NCI-H524 treated with DMSO at 0.1 percent for 48 hours (cell line): Measurements from ENCODE around the gene MYMK.
"Not testable (repeated sequence)": the region's sequence is repeated elsewhere in the genome, so short reads cannot be mapped to it uniquely, and the experiment has no call there.

Experiments
- DNase-seq: peaks from one replicate; lab custom pipeline; 2025; lab: John Stamatoyannopoulos, UW

The MYMK gene, protein sequence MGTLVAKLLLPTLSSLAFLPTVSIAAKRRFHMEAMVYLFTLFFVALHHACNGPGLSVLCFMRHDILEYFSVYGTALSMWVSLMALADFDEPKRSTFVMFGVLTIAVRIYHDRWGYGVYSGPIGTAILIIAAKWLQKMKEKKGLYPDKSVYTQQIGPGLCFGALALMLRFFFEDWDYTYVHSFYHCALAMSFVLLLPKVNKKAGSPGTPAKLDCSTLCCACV

GRCh38 chr9:133524679-133525228, at the start of gene MYMK:
MYMK (minus strand) TSS chr9:133524959; CDS start chr9:133524844, 115 bp downstream.
- DNase-seq: no peak

DNA sequence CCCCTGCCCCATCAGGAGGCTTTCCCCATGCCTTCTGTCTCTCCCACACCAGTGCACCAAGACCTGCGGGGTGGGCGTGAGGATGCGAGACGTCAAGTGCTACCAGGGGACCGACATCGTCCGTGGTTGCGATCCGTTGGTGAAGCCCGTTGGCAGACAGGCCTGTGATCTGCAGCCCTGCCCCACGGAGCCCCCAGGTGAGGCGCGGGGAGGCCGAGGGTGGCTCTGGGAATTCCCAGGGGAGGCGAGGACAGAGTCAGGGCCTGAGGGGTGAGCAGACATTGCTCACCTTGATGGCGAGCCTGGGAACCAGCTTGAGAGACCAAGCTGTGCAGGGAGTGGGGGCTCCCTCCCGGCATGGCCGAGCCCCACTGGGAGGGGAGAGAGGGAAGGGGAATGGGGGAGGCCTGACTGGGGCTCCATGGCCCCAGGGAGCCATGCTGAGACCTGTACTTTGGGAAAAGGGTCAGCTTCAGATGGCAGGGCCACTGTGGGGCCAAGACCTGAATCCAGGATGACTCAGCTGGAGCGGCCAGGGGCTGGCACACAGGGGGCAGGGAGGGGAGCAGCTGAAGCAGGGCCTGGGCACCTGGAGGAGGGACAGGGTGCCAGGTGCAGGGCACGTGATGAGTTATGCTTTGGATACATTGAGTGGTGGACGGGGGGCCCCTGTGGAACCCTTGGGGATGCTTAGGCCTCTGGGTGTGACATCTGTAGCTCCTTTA, 49.2 kb upstream of the MYMK start:
- no peak for DNase-seq

DNA sequence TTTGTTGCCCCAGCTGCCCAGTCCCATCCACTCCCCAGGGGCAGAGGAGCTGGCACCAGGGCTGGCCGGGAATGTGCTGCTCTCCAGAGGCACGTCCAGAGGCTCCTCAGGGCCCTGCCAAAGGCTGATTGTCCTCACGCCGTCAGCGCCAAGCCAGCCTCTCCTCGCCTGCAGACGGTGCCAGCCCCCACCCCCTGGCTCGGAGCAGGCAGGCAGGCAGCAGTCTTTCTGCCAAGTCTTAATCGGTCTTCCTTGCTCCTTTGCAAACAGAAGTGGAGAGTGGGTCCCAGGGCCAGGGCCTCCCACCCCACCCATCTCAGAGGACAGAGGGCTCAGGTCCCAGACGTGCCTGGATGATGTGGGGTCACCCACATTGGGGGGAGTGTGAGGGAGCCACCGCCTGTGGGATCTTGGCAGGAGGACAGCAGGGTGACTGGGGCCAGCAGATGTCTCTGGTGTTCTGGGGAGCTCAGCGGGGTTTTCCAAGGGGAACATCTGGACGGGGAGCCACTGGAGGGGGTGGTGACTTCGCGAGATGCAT, 48.1 kb upstream of the MYMK start:
- no peak for DNase-seq

GRCh38 chr9:133571896-133572595, 47.3 kb upstream of the MYMK start:
- no peak for DNase-seq

DNA sequence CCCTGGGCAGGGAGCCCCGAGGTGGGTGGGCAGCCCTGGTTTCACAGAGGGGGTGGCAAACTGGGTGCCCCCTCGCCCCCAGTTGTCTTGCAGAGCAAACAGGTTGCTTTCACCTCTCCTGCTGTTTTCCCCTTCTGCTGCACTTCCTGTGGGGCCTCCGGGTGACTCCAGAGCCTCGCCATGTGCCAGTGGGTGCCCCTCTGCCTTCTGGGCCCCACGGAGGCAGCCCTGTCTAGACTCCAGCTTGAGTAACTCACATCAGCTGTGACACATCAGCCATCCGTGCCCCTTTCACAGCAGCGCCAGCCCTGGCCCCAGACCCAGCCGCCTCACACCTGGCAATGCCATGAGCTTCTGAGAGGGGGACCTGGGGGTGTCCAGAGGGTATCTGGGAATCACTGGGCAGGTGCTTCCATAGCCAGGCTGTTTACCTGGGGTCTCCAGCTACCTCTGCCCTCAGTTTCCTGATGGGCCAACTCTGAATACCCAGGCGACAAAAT, 46.7 kb upstream of the MYMK start:
- DNase-seq: no peak

GRCh38 chr9:133570691-133571080, 45.9 kb upstream of the MYMK start:
- no peak for DNase-seq

- DNase-seq: peak; percentile 43
Measured at GRCh38 chr9:133569891-133570690, 45.3 kb upstream of the MYMK start.

DNA sequence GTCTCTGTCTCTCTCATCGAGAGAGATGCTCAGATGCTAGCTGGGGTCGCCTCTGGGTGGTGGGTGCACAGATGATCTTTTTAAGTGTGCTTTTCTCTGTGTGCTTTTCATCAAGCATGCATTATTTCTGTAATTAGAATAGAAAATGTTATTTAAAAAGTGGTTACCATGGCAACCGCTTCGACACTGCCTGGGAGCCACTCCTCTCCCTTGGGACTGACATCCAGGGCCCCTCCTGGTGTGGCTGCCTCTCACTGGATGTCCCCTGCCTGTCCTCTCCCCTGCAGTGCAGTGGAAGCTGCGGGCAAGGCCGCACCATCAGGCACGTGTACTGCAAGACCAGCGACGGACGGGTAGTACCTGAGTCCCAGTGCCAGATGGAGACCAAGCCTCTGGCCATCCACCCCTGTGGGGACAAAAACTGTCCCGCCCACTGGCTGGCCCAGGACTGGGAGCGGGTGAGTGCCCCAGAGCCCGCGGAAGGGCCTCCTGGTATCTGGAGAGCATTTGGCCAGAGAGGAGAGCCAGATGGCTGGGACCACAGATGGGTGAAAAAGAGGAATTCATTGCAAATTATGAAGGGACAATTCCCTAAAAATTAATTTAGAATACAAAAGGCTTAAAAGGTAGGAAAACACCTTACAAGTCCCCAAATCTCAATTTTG, 44.5 kb upstream of the MYMK start:
- no peak for DNase-seq

- DNase-seq: no peak
Measured at GRCh38 chr9:133568186-133568585, 43.4 kb upstream of the MYMK start.

- DNase-seq: no peak
Measured at GRCh38 chr9:133566817-133567216, 42.1 kb upstream of the MYMK start.

GRCh38 chr9:133566382-133566781, 41.6 kb upstream of the MYMK start:
- no peak for DNase-seq

- DNase-seq: no peak
Measured at GRCh38 chr9:133564451-133565116, 39.8 kb upstream of the MYMK start.

DNA sequence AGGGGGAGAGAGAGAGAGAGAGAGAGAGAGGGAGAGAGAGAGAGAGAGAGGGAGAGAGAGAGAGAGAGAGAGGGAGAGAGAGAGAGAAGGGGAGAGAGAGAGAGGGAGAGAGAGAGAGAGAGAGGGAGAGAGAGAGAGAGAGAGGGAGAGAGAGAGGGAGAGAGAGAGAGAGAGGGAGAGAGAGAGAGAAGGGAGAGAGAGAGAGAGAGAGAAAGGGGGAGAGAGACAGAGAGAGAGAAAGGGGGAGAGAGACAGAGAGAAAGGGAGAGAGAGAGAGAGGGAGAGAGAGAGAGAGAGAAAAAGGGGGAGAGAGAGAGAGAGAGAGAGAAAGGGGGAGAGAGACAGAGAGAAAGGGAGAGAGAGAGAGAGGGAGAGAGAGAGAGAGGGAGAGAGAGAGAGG, 39.1 kb upstream of the MYMK start:
- not testable (repeated sequence) for DNase-seq

- no peak for DNase-seq
Measured at GRCh38 chr9:133563291-133563796, 38.6 kb upstream of the MYMK start.

- no peak for DNase-seq
Measured at GRCh38 chr9:133562611-133563290, 38.0 kb upstream of the MYMK start.

DNA sequence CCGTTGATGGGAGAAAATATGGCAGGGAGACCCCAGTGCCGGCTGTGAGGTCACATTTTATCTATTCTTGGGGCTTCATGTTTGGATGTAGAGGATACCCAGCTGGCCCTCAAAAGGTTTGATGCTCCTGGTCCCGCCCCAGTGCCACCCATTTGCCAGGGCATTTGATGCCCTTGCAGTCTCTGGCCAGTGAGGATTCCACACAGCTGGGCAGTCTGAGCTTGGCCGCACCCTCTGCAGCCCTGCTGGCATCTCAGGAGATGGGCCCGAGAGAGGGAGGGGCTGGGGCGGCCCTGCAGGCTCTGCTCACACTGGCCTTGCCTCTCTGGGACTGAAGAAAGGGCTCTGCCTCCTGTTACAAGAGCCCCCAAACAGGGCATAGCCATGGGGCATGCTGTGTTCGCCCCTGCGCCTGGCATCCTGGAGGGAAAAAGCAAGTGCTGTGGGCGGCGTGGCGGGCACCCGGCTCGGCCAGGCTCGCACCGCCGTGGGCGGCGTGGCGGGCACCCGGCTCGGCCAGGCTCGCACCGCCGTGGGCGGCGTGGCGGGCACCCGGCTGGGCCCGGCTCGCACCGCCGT, 37.3 kb upstream of the MYMK start:
- DNase-seq: no peak

DNA sequence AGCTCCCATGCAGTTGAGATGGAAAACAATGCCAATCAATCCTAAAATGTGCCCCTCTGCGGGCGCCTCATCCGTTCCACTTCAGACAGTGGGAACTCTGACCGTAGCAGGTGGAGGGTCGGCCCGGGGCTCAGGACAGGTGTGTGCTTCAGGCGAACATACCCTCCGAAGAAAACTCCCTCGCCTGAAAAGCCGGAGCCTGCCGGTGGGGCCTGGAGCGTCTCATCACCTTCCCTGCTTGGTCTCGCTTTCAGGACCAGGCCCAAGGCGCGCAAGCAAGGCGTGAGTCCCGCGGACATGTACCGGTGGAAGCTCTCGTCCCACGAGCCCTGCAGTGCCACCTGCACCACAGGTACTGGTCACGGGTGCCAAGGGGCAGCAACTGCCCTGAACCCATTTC, 36.2 kb upstream of the MYMK start:
- DNase-seq: no peak

- DNase-seq: no peak
Measured at GRCh38 chr9:133560311-133560710, 35.6 kb upstream of the MYMK start.
